Measurements from ENCODE around the gene SYMPK. TPM values are rescaled to one million over a fixed set of nuclear protein-coding genes. Genes with fewer than 3 reads are reported as not detected.

Gene SYMPK
- total RNA-seq, 1 donor from 2014 or later, result 115 TPM

DNA sequence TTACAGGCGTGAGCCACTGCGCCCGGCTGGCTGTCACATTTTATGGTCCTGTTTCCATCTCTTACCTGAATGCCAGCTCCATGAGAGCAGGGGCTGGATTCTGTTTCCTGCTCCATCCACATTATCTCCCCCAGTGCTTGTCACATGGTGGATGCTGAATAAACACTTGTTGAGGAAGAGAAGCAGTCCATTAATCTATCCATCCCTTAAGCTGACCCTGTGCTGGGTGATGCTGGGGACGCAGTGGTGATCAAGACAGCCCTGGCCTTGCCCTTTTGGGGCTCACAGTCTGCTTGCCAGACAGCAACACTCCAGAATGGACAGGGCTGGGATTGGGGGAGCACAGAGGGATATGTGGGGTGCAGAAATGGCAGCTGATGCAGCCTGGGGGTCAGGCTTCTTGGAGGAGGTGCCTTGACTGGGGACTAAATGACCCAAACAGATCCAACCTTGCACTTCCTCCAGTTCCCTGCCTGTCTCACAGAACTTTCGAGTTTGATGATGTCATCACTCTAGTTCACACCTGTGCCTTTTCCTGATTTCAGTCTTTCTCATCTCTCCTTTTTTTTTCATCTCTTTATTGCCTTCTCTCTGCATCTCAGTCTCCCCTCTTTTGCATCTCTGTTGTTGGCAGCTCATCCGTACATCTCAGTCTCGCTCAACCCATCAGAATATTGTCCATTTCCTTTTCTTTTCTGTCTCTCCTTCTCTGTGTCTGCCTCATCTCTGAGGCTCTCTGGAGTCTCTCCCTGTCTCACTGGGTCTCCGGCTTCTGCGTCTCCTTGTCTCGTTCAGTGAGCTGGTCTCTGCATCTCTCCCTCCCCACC, 18.3 kb upstream of the SYMPK start:
- H3K9me3 Mint-ChIP-seq, result no peaks in the 10 kb centered on the region
- H3K27ac Mint-ChIP-seq (ENCODE audit: unreplicated experiment), result no peak overlapping the region
- TF ChIP-seq, protein P1, sequence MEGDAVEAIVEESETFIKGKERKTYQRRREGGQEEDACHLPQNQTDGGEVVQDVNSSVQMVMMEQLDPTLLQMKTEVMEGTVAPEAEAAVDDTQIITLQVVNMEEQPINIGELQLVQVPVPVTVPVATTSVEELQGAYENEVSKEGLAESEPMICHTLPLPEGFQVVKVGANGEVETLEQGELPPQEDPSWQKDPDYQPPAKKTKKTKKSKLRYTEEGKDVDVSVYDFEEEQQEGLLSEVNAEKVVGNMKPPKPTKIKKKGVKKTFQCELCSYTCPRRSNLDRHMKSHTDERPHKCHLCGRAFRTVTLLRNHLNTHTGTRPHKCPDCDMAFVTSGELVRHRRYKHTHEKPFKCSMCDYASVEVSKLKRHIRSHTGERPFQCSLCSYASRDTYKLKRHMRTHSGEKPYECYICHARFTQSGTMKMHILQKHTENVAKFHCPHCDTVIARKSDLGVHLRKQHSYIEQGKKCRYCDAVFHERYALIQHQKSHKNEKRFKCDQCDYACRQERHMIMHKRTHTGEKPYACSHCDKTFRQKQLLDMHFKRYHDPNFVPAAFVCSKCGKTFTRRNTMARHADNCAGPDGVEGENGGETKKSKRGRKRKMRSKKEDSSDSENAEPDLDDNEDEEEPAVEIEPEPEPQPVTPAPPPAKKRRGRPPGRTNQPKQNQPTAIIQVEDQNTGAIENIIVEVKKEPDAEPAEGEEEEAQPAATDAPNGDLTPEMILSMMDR (conservative IDR thresholded peaks at IDR 0.05), result no peak
- peaks cover 39% of the 10 kb centered on the region for H3K4me1 Mint-ChIP-seq
- DNase-seq (ENCODE audit: low read depth, low spot score), result no peak
- peak overlapping the region; percentile 34 for H3K4me3 Mint-ChIP-seq
- peaks cover 3% of the 10 kb centered on the region for H3K36me3 Mint-ChIP-seq (ENCODE audit: low read depth)
- H3K27me3 Mint-ChIP-seq (ENCODE audit: low read depth), result peaks cover 7% of the 10 kb centered on the region

DNA sequence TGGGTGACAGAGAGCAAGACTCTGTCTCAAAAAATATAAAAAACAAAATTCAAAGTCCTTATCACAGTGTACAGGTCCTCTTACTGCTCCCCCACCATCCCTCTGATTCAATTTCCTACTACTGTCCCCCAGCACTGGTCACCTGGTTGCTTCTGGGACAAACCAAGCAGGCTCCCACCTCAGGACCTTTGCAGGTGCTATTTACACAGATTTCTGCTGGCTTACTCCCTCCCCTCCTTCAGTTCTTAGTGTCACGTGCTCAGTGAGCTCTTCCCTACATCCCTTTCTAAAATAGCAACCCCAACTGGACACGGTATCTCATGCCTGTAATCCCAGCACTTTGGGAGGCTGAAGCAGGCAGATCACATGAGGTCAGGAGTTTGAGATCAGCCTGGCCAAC, 17.0 kb upstream of the SYMPK start:
- peak overlapping the region; percentile 95 for H3K27ac Mint-ChIP-seq (ENCODE audit: unreplicated experiment)
- no peaks in the 10 kb centered on the region for H3K36me3 Mint-ChIP-seq (ENCODE audit: low read depth)
- H3K9me3 Mint-ChIP-seq, result no peaks in the 10 kb centered on the region
- no peak for DNase-seq (ENCODE audit: low read depth, low spot score)
- H3K4me3 Mint-ChIP-seq, result peak overlapping the region; percentile 57
- H3K4me1 Mint-ChIP-seq, result peaks cover 38% of the 10 kb centered on the region
- TF ChIP-seq, protein P1 (conservative IDR thresholded peaks at IDR 0.05), result no peak
- peaks cover 8% of the 10 kb centered on the region for H3K27me3 Mint-ChIP-seq (ENCODE audit: low read depth)

DNA sequence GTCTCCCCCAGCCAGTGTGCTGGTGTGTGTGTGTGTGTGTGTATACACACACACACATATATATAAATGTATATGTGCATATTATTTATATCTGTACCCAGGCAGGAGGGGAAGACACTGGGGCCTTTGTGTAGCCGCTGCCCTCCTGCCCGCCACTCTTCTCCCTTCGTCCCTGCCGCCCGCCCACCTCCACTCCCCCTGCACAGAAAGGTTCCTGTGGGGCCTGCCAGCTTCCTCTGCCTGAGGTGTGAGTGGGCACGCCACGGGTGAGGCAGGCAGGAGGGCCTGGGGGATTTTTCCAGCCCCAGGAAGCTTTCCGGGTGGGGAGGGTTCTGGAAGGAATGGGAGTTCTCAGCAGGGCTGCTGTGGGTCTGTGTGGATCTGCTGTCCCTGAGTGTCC, 16.1 kb upstream of the SYMPK start:
- TF ChIP-seq, protein P1 (conservative IDR thresholded peaks at IDR 0.05), result no peak
- Mint-ChIP-seq H3K4me1 (peaks cover 44% of the 10 kb centered on the region), H3K9me3 (no peaks in the 10 kb centered on the region), H3K27ac (ENCODE audit: unreplicated experiment) (no peak overlapping the region), H3K27me3 (ENCODE audit: low read depth) (peaks cover 11% of the 10 kb centered on the region), H3K36me3 (ENCODE audit: low read depth) (no peaks in the 10 kb centered on the region), H3K4me3 (no peak overlapping the region)
- no peak for DNase-seq (ENCODE audit: low read depth, low spot score)

DNA sequence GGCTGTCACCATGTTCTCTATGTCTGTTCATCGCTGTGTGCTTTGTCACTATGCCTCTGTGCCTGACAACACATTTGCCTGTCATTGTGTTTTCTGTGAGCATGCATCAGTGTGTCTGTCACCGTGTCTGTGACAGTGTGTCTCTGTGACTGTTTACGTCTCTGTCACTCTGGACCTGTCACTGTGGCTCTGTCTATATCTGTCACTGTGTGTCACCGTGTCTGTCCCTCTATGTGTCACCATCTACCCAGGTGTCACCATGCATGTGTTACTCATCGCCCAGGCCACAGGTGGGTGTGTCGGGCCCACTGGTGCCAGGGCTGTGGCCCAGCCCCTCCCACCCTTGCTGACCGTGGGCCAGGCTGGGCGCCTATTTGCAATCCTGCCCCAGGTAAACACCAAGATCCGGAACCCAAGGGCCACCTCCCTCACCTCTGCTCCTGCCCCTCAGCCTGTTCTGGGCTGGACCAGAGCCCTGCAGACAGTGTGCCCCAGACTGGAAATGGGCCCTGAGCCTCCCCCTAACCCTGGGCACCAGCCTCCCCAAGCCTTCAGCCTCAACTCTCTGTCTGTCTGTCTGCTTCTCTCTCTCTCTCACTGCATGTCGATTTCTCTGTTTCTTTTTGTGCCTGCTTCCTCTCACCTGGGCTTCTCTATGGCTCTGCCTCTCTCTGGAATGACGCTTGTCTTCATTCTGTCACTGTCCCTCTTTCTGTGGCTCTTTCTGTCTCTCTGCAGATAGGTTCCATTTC, 15.3 kb upstream of the SYMPK start:
- Mint-ChIP-seq H3K27ac (ENCODE audit: unreplicated experiment) (no peak overlapping the region), H3K9me3 (no peaks in the 10 kb centered on the region), H3K4me1 (peaks cover 44% of the 10 kb centered on the region), H3K27me3 (ENCODE audit: low read depth) (peaks cover 14% of the 10 kb centered on the region), H3K36me3 (ENCODE audit: low read depth) (no peaks in the 10 kb centered on the region), H3K4me3 (peak overlapping the region; percentile 6)
- TF ChIP-seq, protein P1 (conservative IDR thresholded peaks at IDR 0.05), result no peak
- DNase-seq (ENCODE audit: low read depth, low spot score), result no peak

DNA sequence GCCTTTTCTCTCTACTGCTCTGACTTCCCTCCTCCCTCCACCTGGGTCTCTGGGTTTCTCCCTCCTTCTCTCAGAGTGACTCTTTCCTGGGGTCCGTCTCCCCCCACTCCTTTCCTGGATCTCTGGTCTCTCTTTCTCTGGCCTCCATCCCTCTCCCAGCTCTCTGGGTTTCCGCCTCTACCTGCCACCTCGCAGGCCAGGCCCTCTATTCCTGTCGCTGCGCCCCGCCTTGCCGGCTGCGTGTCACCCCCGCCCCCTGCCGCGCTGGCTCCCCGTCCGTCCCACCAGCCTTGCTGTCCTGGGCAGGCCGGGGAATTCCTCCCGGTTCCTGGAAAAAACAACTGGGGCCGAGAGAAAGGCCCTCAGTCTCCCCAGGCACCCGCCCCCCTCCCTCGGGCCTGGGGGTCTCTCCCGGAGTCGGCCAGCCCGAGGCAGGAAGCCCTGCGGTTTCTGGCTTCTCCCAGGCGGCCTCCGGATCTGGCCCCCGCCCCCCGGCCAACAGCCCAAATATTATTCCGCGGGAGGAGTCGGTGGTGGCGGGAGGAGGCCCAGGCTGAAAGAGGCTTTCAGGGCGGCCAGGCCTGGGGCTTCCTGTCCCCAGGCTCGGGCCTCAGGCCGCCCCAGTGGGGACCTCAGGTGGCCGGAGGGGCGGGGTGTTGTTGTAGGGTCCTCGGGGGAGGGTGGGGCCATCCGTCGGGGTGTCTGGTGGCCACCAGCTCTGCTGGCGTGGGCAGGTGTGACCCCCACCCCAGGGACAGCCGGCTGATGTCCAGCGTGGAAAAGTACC, 13.7 kb upstream of the SYMPK start:
- peaks cover 12% of the 10 kb centered on the region for H3K27me3 Mint-ChIP-seq (ENCODE audit: low read depth)
- no peaks in the 10 kb centered on the region for H3K9me3 Mint-ChIP-seq
- TF ChIP-seq, protein P1 (conservative IDR thresholded peaks at IDR 0.05), result no peak
- peak overlapping the region; percentile 92 for H3K27ac Mint-ChIP-seq (ENCODE audit: unreplicated experiment)
- H3K36me3 Mint-ChIP-seq (ENCODE audit: low read depth), result no peaks in the 10 kb centered on the region
- peaks cover 41% of the 10 kb centered on the region for H3K4me1 Mint-ChIP-seq
- no peak overlapping the region for H3K4me3 Mint-ChIP-seq
- no peak for DNase-seq (ENCODE audit: low read depth, low spot score)
